ENCODE measurements around the gene MYO15B. TPM values are rescaled to one million over a fixed set of nuclear protein-coding genes. Genes with fewer than 3 reads are reported as not detected.

Gene MYO15B
- total RNA-seq, 4 donors from 2014 or later, result 51.5 to 191 (median 73.5) TPM

- TF ChIP-seq CTCF (IDR thresholded peaks at IDR 0.05; ENCODE audit: low read depth), result no peak
Measured at GRCh38 chr17:75658237-75658636, 70.6 kb downstream of the MYO15B start.

GRCh38 chr17:75661531-75661930, 73.9 kb downstream of the MYO15B start:
- no peak for TF ChIP-seq CTCF (IDR thresholded peaks at IDR 0.05; ENCODE audit: low read depth)

- TF ChIP-seq CTCF (IDR thresholded peaks at IDR 0.05; ENCODE audit: low read depth), result no peak
Measured at GRCh38 chr17:75662511-75662910, 74.9 kb downstream of the MYO15B start.

GRCh38 chr17:75664099-75664549, 76.5 kb downstream of the MYO15B start:
- no peak for TF ChIP-seq CTCF (IDR thresholded peaks at IDR 0.05; ENCODE audit: low read depth)

GRCh38 chr17:75665981-75666380, 78.4 kb downstream of the MYO15B start:
- TF ChIP-seq CTCF (IDR thresholded peaks at IDR 0.05; ENCODE audit: low read depth), result no peak

GRCh38 chr17:75666959-75667790, 79.6 kb downstream of the MYO15B start, which contains the start of the genes RECQL5 and SAP30BP:
Gene RECQL5 (minus strand): TSS chr17:75667154. CDS start chr17:75666557, 597 bp downstream.
Gene SAP30BP (plus strand): TSS chr17:75667338. CDS start chr17:75667373, 35 bp downstream.
- no peak for TF ChIP-seq CTCF (IDR thresholded peaks at IDR 0.05; ENCODE audit: low read depth)

GRCh38 chr17:75667825-75668224, 80.2 kb downstream of the MYO15B start:
- no peak for TF ChIP-seq CTCF (IDR thresholded peaks at IDR 0.05; ENCODE audit: low read depth)

All from subcutaneous adipose tissue (tissue), 4 donors.